Mucosa of stomach (tissue), 1 donor: ENCODE data around the gene CLCNKA.
"Not testable (repeated sequence)": the region's sequence is repeated elsewhere in the genome, so short reads cannot be mapped to it uniquely, and the experiment has no call there.

Source experiments
- H3K27me3 ChIP-seq: one replicate; pipeline ENCODE4 v1.7.0; 2013; ENCODE audit warnings: mild to moderate bottlenecking, low read length; ENCODE audit not compliant: control insufficient read depth, insufficient read depth
- H3K36me3 ChIP-seq: one replicate; pipeline ENCODE4 v1.7.0; 2013; ENCODE audit warnings: low read length; ENCODE audit not compliant: control insufficient read depth, insufficient read depth
- H3K4me1 ChIP-seq: one replicate; pipeline ENCODE4 v1.7.0; 2013; ENCODE audit warnings: mild to moderate bottlenecking, low read length; ENCODE audit not compliant: control insufficient read depth, insufficient read depth
- H3K4me3 ChIP-seq: one replicate; pipeline ENCODE4 v1.7.0; 2013; ENCODE audit warnings: low read length
- H3K9ac ChIP-seq: one replicate; pipeline ENCODE4 v1.7.0; 2013; ENCODE audit warnings: mild to moderate bottlenecking, low read length, moderate library complexity
- H3K9me3 ChIP-seq: one replicate; pipeline ENCODE4 v1.7.0; 2013; ENCODE audit warnings: mild to moderate bottlenecking, low read length, moderate library complexity; ENCODE audit not compliant: control insufficient read depth
- donor health status: Pancreatic carcinoma.

The CLCNKA gene

GRCh38 chr1:16014509-16015482 lies 7.0 kb upstream of the CLCNKA start:
- Histone ChIP-seq H3K4me1 (peaks cover 29% of the 10 kb centered on the region), H3K4me3 (no peak overlapping the region), H3K9ac (no peak overlapping the region), H3K36me3 (no peaks in the 10 kb centered on the region), H3K9me3 (no peaks in the 10 kb centered on the region), H3K27me3 (peaks cover 5% of the 10 kb centered on the region)

DNA sequence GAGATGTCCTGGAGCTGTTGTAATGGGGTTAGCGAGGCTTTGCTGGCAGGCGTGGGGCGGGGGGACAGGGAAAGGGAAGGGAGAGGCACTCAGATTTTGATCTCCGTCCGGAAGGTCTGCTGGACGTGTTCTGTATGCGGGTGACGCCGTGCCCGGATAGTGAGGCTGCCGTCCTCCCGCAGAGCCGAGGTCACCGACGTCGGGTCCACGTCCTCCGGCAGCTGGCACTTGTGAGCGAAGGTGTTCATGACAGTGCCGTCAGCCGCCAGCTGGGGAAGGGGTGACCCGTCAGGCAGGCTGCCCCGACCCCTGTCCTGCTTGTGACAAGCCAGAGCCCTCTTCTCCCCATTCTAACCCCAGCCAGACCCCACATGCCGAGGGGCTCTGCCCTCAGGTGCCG lies 6.3 kb upstream of the CLCNKA start:
- Histone ChIP-seq H3K36me3 (no peaks in the 10 kb centered on the region), H3K9ac (no peak overlapping the region), H3K4me1 (peaks cover 29% of the 10 kb centered on the region), H3K27me3 (peaks cover 10% of the 10 kb centered on the region), H3K9me3 (no peaks in the 10 kb centered on the region), H3K4me3 (no peak overlapping the region)

DNA sequence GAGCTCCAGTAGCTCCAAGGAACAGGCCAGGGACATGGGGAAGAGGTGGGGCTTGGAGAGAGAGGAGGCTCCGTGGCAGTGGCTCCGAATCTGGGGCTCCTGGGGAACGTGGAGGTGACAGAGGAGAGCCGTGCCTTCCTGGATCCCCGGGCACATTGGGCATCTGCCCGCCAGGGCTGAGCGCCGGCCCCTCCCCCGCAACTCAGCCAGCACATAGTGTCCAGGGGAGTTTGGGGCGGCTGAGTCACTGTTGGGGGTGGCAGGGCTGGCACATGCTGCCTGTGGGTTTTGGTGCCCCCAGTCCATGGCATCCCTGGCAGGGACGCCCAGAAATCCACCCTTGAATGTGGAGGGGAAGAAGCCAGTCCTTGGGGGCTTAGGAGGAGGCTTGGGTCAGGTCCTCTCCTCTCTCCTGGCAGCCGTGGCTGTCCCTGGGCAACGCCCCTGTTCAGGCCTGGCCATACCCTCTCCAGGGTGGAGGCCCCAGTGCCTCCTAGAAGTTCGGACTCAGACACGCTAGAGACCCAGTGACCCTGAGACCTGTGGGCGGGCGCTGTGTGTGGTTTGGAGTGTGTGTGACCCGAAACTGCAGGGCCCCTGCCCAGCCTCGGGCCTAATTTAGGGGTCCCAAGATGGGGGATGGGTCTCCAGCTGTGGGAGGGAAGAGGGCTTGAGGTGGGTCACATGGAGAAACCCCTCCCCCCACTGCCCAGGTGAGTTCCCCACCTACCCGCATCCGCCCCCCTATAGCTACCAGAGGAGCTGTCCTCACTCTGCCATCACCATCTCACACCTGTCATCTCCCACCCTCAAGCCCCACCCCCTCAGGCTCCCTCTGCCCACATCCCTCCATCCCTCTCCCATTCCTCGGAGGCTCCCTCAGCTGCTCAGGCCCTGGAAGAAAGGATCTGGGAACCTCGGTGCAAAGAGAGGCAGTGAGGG lies 5.6 kb upstream of the CLCNKA start:
- no peak overlapping the region for H3K4me3 ChIP-seq
- no peak overlapping the region for H3K9ac ChIP-seq
- no peaks in the 10 kb centered on the region for H3K36me3 ChIP-seq
- peaks cover 29% of the 10 kb centered on the region for H3K4me1 ChIP-seq
- no peaks in the 10 kb centered on the region for H3K9me3 ChIP-seq
- H3K27me3 ChIP-seq: peaks cover 10% of the 10 kb centered on the region

GRCh38 chr1:16017076-16017460 lies 4.8 kb upstream of the CLCNKA start:
- no peaks in the 10 kb centered on the region for H3K36me3 ChIP-seq
- peaks cover 29% of the 10 kb centered on the region for H3K4me1 ChIP-seq
- peaks cover 12% of the 10 kb centered on the region for H3K27me3 ChIP-seq
- no peak overlapping the region for H3K4me3 ChIP-seq
- H3K9ac ChIP-seq: no peak overlapping the region
- no peaks in the 10 kb centered on the region for H3K9me3 ChIP-seq

DNA sequence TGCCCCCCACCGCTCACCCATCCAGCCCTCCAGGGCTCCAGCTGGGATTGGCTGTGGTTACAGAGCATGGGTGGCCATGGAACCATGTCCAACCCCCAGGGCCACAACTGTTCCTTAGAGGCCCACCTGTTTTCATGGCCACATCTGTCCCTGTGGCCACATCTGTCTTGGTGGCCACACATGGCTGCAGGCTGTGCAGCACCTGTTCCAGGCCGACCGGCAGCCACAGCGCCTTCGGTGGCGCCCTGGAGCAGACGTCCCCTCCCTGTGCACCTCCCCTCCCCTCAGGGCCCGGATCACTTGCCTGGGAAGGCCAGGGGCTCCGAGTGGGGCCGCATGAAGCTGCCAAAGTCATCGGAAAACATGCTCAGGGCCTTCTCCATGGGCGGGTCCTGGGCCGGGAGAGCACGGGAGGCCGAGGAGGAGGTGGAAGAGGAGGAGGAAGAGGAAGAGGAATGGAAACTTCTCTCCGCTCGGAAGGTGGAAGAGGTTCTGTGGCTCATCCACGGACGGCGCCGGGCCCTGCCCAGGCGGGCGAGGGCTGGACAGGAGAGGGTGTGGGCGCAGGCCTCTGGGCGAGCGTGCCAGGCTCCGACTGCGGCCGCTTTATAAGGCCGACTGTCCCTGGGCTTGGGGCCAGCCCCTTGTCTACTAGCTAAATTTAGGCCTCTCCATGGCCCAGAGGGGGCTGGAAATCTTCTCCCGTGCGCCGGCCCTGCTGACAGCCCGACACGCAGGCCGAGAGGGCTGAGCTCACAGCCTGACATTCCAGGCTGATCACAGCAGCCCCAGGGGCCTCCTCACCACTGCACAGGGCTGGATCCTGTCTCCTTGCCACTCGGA lies 4.2 kb upstream of the CLCNKA start, which contains the start of gene HSPB7:
Gene HSPB7, minus strand, starts transcription at position 583 of the 843 bp plus-strand sequence. Its CDS starts 80 bp downstream, at position 503.
- Histone ChIP-seq H3K9me3 (no peaks in the 10 kb centered on the region), H3K36me3 (no peaks in the 10 kb centered on the region), H3K9ac (no peak within 1 kb of the TSS), H3K27me3 (peaks cover 11% of the 10 kb centered on the region), H3K4me1 (peaks cover 24% of the 10 kb centered on the region), H3K4me3 (no peak within 1 kb of the TSS)

DNA sequence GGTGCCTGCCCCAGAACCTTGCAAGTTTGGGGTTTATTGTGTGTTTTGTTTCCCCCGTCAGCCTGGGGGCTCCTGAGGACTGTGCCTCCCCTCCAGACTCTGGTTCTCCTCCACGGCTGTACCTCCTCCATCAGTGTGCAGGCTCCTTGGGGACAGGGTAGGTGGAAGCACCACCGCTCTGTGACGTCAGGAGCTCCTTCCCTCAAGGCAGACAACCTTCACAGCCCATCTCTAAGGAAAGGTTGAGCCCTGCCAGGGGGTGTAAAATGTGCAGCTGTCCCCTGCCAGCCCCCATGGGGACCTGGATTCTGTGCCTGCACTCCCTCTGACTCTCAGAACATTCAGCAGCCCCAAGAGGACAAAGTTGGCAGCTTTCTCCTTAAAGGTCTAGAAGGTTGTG lies 3.5 kb upstream of the CLCNKA start:
- Histone ChIP-seq H3K36me3 (no peaks in the 10 kb centered on the region), H3K9me3 (no peaks in the 10 kb centered on the region), H3K4me3 (no peak overlapping the region), H3K27me3 (peaks cover 11% of the 10 kb centered on the region), H3K4me1 (peaks cover 17% of the 10 kb centered on the region), H3K9ac (no peak overlapping the region)

DNA sequence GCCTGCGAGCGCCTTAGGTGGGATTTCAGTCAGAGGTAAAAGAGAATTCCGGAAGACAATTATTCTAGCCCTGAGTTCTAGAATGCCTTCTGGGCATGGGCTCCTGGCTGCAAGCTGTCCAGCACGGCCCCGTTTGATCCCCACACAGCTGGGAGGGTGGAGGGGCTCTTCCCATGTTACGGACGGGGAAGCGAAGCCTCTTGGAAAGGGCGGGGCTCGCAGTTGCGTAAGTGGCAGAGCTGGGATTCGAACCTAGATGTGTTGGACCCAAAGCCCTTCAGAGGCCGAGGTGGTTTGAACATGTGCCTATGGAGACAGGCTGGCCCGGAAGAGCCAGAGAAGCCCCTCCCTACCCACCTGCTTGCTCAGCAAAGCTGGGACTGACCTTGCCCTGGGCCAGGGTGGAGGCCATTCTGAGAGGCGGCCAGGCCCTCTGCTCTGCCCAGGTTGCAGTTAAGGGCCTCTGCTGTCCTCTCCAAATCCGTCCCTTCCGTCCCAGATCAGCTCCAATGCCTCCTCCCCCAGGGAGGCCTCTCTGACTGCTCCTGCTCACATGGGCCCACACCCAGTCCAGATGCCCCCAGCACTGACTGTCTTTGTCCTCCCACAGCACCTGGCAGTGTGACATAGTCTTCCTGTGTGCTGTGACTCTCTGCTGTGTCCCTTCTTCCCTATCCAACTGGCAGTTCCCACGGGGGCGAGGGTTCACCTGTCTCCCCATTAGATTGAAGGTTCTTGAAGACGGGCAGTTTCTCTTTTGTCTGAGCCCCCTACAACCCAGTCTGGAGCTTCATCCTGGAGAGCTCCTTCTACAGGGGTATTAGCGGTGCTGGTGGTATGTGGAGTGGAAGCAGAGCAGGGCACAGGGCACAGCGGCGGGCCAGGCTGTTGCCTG lies 2.8 kb upstream of the CLCNKA start:
- Histone ChIP-seq H3K4me3 (no peak overlapping the region), H3K9ac (no peak overlapping the region), H3K36me3 (no peaks in the 10 kb centered on the region), H3K4me1 (peaks cover 13% of the 10 kb centered on the region), H3K27me3 (peaks cover 11% of the 10 kb centered on the region), H3K9me3 (no peaks in the 10 kb centered on the region)

DNA sequence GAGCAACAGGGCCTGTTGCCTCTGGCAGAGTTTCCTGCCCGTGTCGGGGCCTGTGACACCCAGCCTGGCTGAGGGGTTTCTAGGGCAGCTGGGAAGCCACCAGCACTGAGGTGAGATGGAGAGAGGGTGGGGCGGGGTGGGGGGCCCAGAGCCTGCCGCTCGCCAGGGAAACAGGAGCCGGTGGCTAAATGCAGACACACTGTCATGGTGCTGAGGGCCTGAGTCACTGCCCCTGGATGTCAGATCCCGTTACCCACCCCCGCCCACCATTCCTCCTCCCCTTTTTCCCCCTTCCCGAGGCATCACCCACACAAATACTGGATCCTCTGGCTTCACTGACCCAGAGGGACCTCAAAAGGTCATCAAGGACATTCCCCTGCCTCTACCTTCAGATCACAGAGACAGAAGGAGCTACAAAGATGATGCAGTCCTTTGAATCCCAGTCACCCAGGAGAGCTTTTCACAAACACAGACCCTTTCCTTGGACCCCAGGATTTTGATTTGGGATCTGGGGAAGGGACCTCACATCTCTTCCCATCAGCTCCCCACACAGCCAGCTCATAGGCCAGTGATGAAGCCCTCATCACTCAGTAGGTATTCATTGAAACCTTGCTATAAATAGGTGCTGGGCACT lies 2.1 kb upstream of the CLCNKA start:
- Histone ChIP-seq H3K27me3 (peaks cover 11% of the 10 kb centered on the region), H3K9ac (no peak overlapping the region), H3K9me3 (no peaks in the 10 kb centered on the region), H3K36me3 (no peaks in the 10 kb centered on the region), H3K4me1 (peaks cover 13% of the 10 kb centered on the region), H3K4me3 (no peak overlapping the region)

DNA sequence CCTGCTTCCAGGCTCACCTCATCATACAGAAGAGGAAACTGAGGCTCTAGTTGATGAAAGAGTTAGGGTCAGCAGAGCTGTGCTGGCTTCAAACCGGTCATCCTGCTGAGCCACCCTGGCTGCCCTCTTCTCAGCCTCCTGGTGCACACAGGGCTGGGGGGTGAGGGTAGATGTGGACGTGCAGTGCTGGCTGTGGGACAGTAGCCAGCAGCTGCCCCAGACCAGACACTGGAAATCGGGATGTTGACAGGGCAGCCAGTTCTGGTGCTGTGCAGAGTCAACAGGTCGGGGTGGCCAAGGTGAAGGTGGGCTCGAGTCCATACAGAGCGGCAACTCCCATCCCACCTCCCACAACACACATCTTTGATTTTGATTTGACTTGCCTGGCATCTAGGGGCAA lies 1.5 kb upstream of the CLCNKA start:
- H3K36me3 ChIP-seq: no peaks in the 10 kb centered on the region
- peaks cover 11% of the 10 kb centered on the region for H3K27me3 ChIP-seq
- H3K9ac ChIP-seq: no peak overlapping the region
- H3K9me3 ChIP-seq: no peaks in the 10 kb centered on the region
- no peak overlapping the region for H3K4me3 ChIP-seq
- peaks cover 13% of the 10 kb centered on the region for H3K4me1 ChIP-seq

DNA sequence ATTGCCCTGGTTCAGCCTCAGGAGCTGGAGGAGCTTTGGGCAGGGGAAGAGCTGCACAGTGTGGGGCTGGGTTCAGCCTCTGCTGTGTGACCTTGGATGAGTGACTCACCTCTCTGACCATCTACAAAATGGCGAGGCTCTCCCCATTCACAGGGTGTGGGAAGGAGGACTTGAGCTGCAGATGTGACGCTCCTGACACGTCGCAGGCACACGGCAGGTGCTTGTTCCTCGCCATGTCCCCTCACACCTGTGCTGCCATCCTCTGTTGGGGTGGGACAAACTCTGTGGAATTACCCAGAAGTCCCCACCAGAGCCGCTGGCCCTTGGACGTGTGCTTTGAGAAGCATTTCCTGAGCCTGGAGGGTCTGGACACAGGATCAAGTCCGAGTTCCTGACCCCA lies 958 bp upstream of the CLCNKA start:
- not testable (repeated sequence) for H3K9me3 ChIP-seq, H3K9ac ChIP-seq, H3K36me3 ChIP-seq, H3K4me3 ChIP-seq
- Histone ChIP-seq H3K4me1 (peaks cover 13% of the 10 kb centered on the region), H3K27me3 (peaks cover 11% of the 10 kb centered on the region)
